Hepatocyte (in vitro differentiated cells): ENCODE data around the gene CHST11. TPM values are rescaled to one million over a fixed set of nuclear protein-coding genes. Genes with fewer than 3 reads are reported as not detected.

Experiments used
- DNase-seq: peaks from one replicate; pipeline ENCODE4 v3.0.0-alpha.2; 2016; ENCODE audit warnings: low spot score
- H2AFZ ChIP-seq: fragments of 200-600 bp; sonication (generic); 2 replicates; pipeline ENCODE4 v1.6.0; 2016; ENCODE audit warnings: antibody characterized with exemption, mild to moderate bottlenecking
- H3K27ac ChIP-seq: fragments of 200-600 bp; sonication (generic); 2 replicates; pipeline ENCODE4 v1.5.1; 2016; ENCODE audit warnings: mild to moderate bottlenecking
- H3K27me3 ChIP-seq: fragments of 200-600 bp; sonication (generic); 2 replicates; pipeline ENCODE4 v1.6.1; 2016
- H3K36me3 ChIP-seq: fragments of 200-600 bp; sonication (generic); replicated peaks from 2 replicates; pipeline ENCODE4 v1.5.1; 2016; ENCODE audit warnings: low read depth; ENCODE audit not compliant: insufficient read depth
- H3K4me1 ChIP-seq: fragments of 200-600 bp; sonication (generic); 2 replicates; pipeline ENCODE4 v1.5.1; 2016; ENCODE audit warnings: mild to moderate bottlenecking, moderate library complexity; ENCODE audit not compliant: insufficient read depth
- H3K4me2 ChIP-seq: fragments of 200-600 bp; sonication (generic); 2 replicates; pipeline ENCODE4 v1.6.0; 2016
- H3K4me3 ChIP-seq: fragments of 200-600 bp; sonication (generic); 2 replicates; pipeline ENCODE4 v1.5.1; 2016; ENCODE audit warnings: mild to moderate bottlenecking
- H3K79me2 ChIP-seq: fragments of 200-600 bp; sonication (generic); 2 replicates; pipeline ENCODE4 v1.6.0; 2017; ENCODE audit warnings: mild to moderate bottlenecking
- H3K9me2 ChIP-seq: fragments of 200-600 bp; sonication (generic); replicated peaks from 2 replicates; pipeline ENCODE4 v1.6.0; 2017; ENCODE audit warnings: mild to moderate bottlenecking; ENCODE audit not compliant: insufficient read depth
- H3K9me3 ChIP-seq: fragments of 200-600 bp; sonication (generic); 2 replicates; pipeline ENCODE4 v1.5.1; 2016; ENCODE audit warnings: low read depth, mild to moderate bottlenecking
- H4K20me1 ChIP-seq: fragments of 200-600 bp; sonication (generic); 2 replicates; pipeline ENCODE4 v1.6.0; 2016; ENCODE audit warnings: mild to moderate bottlenecking; ENCODE audit not compliant: insufficient read depth, poor library complexity, severe bottlenecking
- CTCF ChIP-seq: fragments of 200-600 bp; sonication (generic); IDR thresholded peaks from 2 replicates; pipeline ENCODE4 v1.5.1; 2016; ENCODE audit warnings: antibody characterized with exemption, mild to moderate bottlenecking; ENCODE audit not compliant: poor library complexity
- EZH2 ChIP-seq: fragments of 200-600 bp; sonication (generic); IDR thresholded peaks from 2 replicates; pipeline ENCODE4 v1.6.1; 2016; ENCODE audit warnings: antibody characterized with exemption, mild to moderate bottlenecking, borderline replicate concordance
- EZH2phosphoT487 ChIP-seq: fragments of 200-600 bp; sonication (generic); IDR thresholded peaks from one replicate; pipeline ENCODE4 v1.6.1; 2018; ENCODE audit warnings: antibody characterized with exemption, mild to moderate bottlenecking, low read depth, moderate library complexity; ENCODE audit not compliant: unreplicated experiment, severe bottlenecking
- WGBS: methylation state at CpG from one replicate; pipeline ENCODE4 v1.1.6; 2016; ENCODE audit warnings: low lambda C conversion rate; ENCODE audit errors: missing lambda C conversion rate; 5-methylcytosine and 5-hydroxymethylcytosine counted together
- polyA plus RNA-seq: library from polyadenylated mRNA; unstranded; fragments of >200 nt; fragmentation: Nextera tagmentation; extraction: Ambion mirVana; gene quantifications from 2 replicates; pipeline ENCODE4 v1.2.1, GENCODE V29; 2016
- total RNA-seq: library from RNA; depleted of rRNA; stranded (reverse); fragments of >200 nt; gene quantifications from 2 replicates; pipeline ENCODE4 v1.2.3, GENCODE V29; 2014

Gene CHST11
- total and polyA plus RNA-seq, 2 experiments from 2014 or later = 5.2 to 8.9 TPM

GRCh38 chr12:104673696-104674482, 217.1 kb downstream of the CHST11 start:
- H3K9me3 ChIP-seq = no peaks in the 10 kb centered on the region
- no peaks in the 10 kb centered on the region for H3K36me3 ChIP-seq
- H3K27me3 ChIP-seq = no peaks in the 10 kb centered on the region
- H3K4me3 ChIP-seq = no peak overlapping the region
- H3K9me2 ChIP-seq = no peaks in the 10 kb centered on the region
- H3K79me2 ChIP-seq = no peaks in the 10 kb centered on the region
- WGBS = 54% methylated on average over 15 of the region's 15 CpGs
- DNase-seq = no peak
- H4K20me1 ChIP-seq = no peaks in the 10 kb centered on the region
- H3K4me2 ChIP-seq = peak overlapping the region; percentile 24
- no peak for TF ChIP-seq EZH2phosphoT487
- TF ChIP-seq EZH2 = no peak
- TF ChIP-seq CTCF = no peak
- no peak overlapping the region for H2AFZ ChIP-seq
- H3K27ac ChIP-seq = no peak overlapping the region
- H3K4me1 ChIP-seq = peaks cover 41% of the 10 kb centered on the region

GRCh38 chr12:104676636-104677035, 219.9 kb downstream of the CHST11 start:
- H3K4me1 ChIP-seq = peaks cover 18% of the 10 kb centered on the region
- no peak overlapping the region for H3K4me2 ChIP-seq
- no peak overlapping the region for H3K4me3 ChIP-seq
- no peak overlapping the region for H3K27ac ChIP-seq
- no peak for TF ChIP-seq EZH2
- no peak for TF ChIP-seq CTCF
- TF ChIP-seq EZH2phosphoT487 = no peak
- H3K79me2 ChIP-seq = no peaks in the 10 kb centered on the region
- H3K36me3 ChIP-seq = no peaks in the 10 kb centered on the region
- no peak overlapping the region for H2AFZ ChIP-seq
- no peaks in the 10 kb centered on the region for H3K9me2 ChIP-seq
- H3K27me3 ChIP-seq = no peaks in the 10 kb centered on the region
- DNase-seq = no peak
- 86% methylated on average over 8 of the region's 8 CpGs for WGBS
- no peaks in the 10 kb centered on the region for H4K20me1 ChIP-seq
- H3K9me3 ChIP-seq = no peaks in the 10 kb centered on the region

GRCh38 chr12:104677441-104678089, 220.8 kb downstream of the CHST11 start:
- peaks cover 11% of the 10 kb centered on the region for H3K4me1 ChIP-seq
- no peak overlapping the region for H3K27ac ChIP-seq
- H4K20me1 ChIP-seq = no peaks in the 10 kb centered on the region
- TF ChIP-seq EZH2phosphoT487 (no peak), EZH2 (no peak), CTCF (no peak)
- H2AFZ ChIP-seq = no peak overlapping the region
- no peaks in the 10 kb centered on the region for H3K36me3 ChIP-seq
- H3K79me2 ChIP-seq = no peaks in the 10 kb centered on the region
- no peaks in the 10 kb centered on the region for H3K9me2 ChIP-seq
- H3K4me3 ChIP-seq = no peak overlapping the region
- no peak overlapping the region for H3K4me2 ChIP-seq
- WGBS = 98% methylated on average over 5 of the region's 5 CpGs
- no peak for DNase-seq
- no peaks in the 10 kb centered on the region for H3K27me3 ChIP-seq
- H3K9me3 ChIP-seq = no peaks in the 10 kb centered on the region
